HG02852 (cell line): Measurements from ENCODE around the gene CYP11A1.
"Not testable (repeated sequence)": the region's sequence is repeated elsewhere in the genome, so short reads cannot be mapped to it uniquely, and the experiment has no call there.

Source experiments
- ATAC-seq: cut with Tn5 transposase; IDR thresholded peaks from one replicate; pipeline ENCODE4 v1.9.1; 2021; ENCODE audit warnings: mild to moderate bottlenecking, moderate library complexity; ENCODE audit not compliant: unreplicated experiment

The CYP11A1 gene

GRCh38 chr15:74400915-74401757 is 33.7 kb upstream of the CYP11A1 start:
- ATAC-seq: no peak

- no peak for ATAC-seq
Measured at GRCh38 chr15:74400313-74400860, 32.9 kb upstream of the CYP11A1 start.

- no peak for ATAC-seq
Measured at GRCh38 chr15:74399511-74400312, 32.3 kb upstream of the CYP11A1 start.

GRCh38 chr15:74399100-74399499 is 31.7 kb upstream of the CYP11A1 start:
- ATAC-seq: no peak

- ATAC-seq: no peak
Measured at GRCh38 chr15:74398183-74398582, 30.7 kb upstream of the CYP11A1 start.

GRCh38 chr15:74397239-74398068 is 30.0 kb upstream of the CYP11A1 start:
- ATAC-seq: no peak

- peak; percentile 39 for ATAC-seq
Measured at GRCh38 chr15:74396445-74397238, 29.2 kb upstream of the CYP11A1 start.

- no peak for ATAC-seq
Measured at GRCh38 chr15:74396146-74396438, 28.6 kb upstream of the CYP11A1 start.

GRCh38 chr15:74395319-74396145 is 28.1 kb upstream of the CYP11A1 start:
- no peak for ATAC-seq

- no peak for ATAC-seq
Measured at GRCh38 chr15:74394090-74394846, 26.8 kb upstream of the CYP11A1 start.

GRCh38 chr15:74393423-74393822 is 26.0 kb upstream of the CYP11A1 start:
- ATAC-seq: no peak

GRCh38 chr15:74392902-74393301 is 25.5 kb upstream of the CYP11A1 start:
- ATAC-seq: no peak

GRCh38 chr15:74392451-74392830 is 25.0 kb upstream of the CYP11A1 start:
- ATAC-seq: no peak

GRCh38 chr15:74391582-74392450 is 24.4 kb upstream of the CYP11A1 start:
- ATAC-seq: no peak

GRCh38 chr15:74390647-74391288 is 23.3 kb upstream of the CYP11A1 start:
- ATAC-seq: no peak

- ATAC-seq: not testable (repeated sequence)
Measured at GRCh38 chr15:74390049-74390646, 22.7 kb upstream of the CYP11A1 start.
